Upper lobe of right lung (tissue), 1 donor: ENCODE data around the gene INPP4B. TPM values are rescaled to one million over a fixed set of nuclear protein-coding genes. Genes with fewer than 3 reads are reported as not detected.
A peak's percentile ranks its signal among the peaks of the same experiment; 100 is the strongest.
"Not testable (repeated sequence)": the region's sequence is repeated elsewhere in the genome, so short reads cannot be mapped to it uniquely, and the experiment has no call there.

Source experiments
- ATAC-seq: fragments of 200-7000 bp; cut with Tn5 transposase; one replicate; pipeline ENCODE4 v1.9.1; 2020; ENCODE audit warnings: mild to moderate bottlenecking, moderate library complexity
- DNase-seq: peaks from one replicate; pipeline ENCODE4 v3.0.0-alpha.2; 2020
- H3K27ac ChIP-seq: fragments of 200-600 bp; one replicate; pipeline ENCODE4 v1.8.0; 2022
- H3K27me3 ChIP-seq: fragments of 200-600 bp; one replicate; pipeline ENCODE4 v1.8.0; 2022; ENCODE audit warnings: mild to moderate bottlenecking
- H3K36me3 ChIP-seq: fragments of 200-600 bp; one replicate; pipeline ENCODE4 v1.8.0; 2022
- H3K4me1 ChIP-seq: fragments of 200-600 bp; one replicate; pipeline ENCODE4 v1.8.0; 2022
- H3K4me3 ChIP-seq: fragments of 200-600 bp; one replicate; pipeline ENCODE4 v1.8.0; 2022; ENCODE audit warnings: mild to moderate bottlenecking
- H3K9me3 ChIP-seq: fragments of 200-600 bp; one replicate; pipeline ENCODE4 v1.8.0; 2022
- intact Hi-C: fragments of 100-400 bp; cut with DNase I; formaldehyde crosslinking; loops from one replicate; pipeline ENCODE4 v1.11.0; 2022
- total RNA-seq: library from RNA; stranded (reverse); fragmentation: NEBNext Ultra II Directional; extraction: Animal tissue kit (Norgen Biotek cat#: 25700); gene quantifications from one replicate; pipeline ENCODE4 v1.2.1, GENCODE V29; 2021
- TF ChIP-seq, protein P1 (sequence below): fragments of 200-600 bp; IDR thresholded peaks from one replicate; pipeline ENCODE4 v1.8.0; 2022; ENCODE audit warnings: antibody characterized with exemption
- donor health status: DM: no; HTN: yes; CAD: no; lungs with severe emphysema.

INPP4B gene
- total RNA-seq, 1 donor from 2014 or later, result 20.7 TPM

DNA sequence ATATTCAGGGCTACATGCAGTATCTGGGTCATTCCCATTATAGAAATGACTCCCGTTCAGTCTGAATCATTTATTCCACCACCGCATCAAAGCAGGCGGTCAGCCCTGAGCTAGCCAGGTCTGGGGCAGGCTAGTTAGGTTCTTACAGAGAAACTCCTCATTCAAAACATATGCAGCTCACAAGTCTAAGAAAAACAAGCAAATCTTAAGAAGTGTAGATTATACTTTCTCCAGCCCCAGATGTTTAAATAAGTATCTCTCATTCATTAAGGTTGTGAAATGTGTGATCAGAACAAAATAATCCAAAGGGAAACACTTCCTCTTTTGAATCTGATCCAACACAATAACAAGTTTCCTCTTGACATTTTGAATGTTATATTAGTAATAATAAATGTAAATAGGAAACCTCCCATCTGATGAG is 441.9 kb downstream of the INPP4B start:
- Histone ChIP-seq H3K27me3 (no peaks in the 10 kb centered on the region), H3K36me3 (no peaks in the 10 kb centered on the region), H3K27ac (peak overlapping the region; percentile 12), H3K4me1 (peaks cover 13% of the 10 kb centered on the region), H3K4me3 (peak overlapping the region; percentile 50), H3K9me3 (no peaks in the 10 kb centered on the region)
- ATAC-seq (no peak), DNase-seq (no peak)
- intact Hi-C loops, result no loop called here
- TF ChIP-seq, protein P1, sequence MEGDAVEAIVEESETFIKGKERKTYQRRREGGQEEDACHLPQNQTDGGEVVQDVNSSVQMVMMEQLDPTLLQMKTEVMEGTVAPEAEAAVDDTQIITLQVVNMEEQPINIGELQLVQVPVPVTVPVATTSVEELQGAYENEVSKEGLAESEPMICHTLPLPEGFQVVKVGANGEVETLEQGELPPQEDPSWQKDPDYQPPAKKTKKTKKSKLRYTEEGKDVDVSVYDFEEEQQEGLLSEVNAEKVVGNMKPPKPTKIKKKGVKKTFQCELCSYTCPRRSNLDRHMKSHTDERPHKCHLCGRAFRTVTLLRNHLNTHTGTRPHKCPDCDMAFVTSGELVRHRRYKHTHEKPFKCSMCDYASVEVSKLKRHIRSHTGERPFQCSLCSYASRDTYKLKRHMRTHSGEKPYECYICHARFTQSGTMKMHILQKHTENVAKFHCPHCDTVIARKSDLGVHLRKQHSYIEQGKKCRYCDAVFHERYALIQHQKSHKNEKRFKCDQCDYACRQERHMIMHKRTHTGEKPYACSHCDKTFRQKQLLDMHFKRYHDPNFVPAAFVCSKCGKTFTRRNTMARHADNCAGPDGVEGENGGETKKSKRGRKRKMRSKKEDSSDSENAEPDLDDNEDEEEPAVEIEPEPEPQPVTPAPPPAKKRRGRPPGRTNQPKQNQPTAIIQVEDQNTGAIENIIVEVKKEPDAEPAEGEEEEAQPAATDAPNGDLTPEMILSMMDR, result no peak

DNA sequence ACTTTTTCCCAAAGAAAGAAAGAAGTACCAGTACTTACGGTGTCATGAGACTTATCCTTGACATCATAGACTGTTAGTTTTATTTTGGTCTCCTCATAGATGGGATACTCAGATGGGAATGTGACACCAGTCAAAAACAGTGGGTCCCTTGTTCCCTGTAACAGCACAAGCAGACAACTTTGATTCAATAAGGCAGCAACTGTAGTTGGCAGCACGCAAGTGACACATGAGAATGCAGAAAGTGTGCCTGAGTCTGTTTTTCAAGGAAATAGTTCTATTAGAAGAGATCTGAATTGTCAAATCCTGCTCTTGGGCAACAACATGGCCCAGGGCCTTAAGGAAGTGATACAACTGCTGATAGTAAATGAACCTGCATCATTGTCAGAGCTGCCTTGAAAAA is 443.2 kb downstream of the INPP4B start:
- DNase-seq (no peak), ATAC-seq (no peak)
- intact Hi-C loops, result no loop called here
- Histone ChIP-seq H3K4me3 (peak overlapping the region; percentile 20), H3K4me1 (peaks cover 13% of the 10 kb centered on the region), H3K9me3 (no peaks in the 10 kb centered on the region), H3K36me3 (no peaks in the 10 kb centered on the region), H3K27ac (peak overlapping the region; percentile 3), H3K27me3 (no peaks in the 10 kb centered on the region)
- TF ChIP-seq, protein P1, result no peak

DNA sequence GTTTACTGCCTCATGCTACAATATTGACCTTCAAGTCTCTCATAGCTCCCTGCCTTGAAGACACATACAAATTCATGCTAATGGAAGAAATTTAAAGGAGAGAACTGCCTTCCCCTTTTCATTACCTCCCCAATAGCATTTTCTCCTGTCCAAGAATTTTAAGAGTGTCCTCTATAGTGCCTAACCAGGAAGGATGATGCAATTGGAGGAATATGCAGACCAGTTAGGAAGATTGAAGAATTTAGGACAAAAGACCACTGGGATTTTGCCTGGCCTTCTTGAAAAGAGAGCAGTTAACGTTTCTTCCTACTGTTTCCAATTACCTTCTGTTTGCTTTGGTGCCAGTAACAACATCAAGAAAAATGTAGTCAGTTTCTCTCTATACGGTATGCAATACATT is 443.9 kb downstream of the INPP4B start:
- peaks cover 13% of the 10 kb centered on the region for H3K4me1 ChIP-seq
- H3K36me3 ChIP-seq, result no peaks in the 10 kb centered on the region
- no peaks in the 10 kb centered on the region for H3K27me3 ChIP-seq
- intact Hi-C loops, result no loop called here
- no peak overlapping the region for H3K4me3 ChIP-seq
- TF ChIP-seq, protein P1, result no peak
- ATAC-seq (no peak), DNase-seq (no peak)
- H3K27ac ChIP-seq, result peak overlapping the region; percentile 37
- no peaks in the 10 kb centered on the region for H3K9me3 ChIP-seq

GRCh38 chr4:142397364-142397991 is 448.6 kb downstream of the INPP4B start:
- H3K27me3 ChIP-seq, H3K9me3 ChIP-seq, H3K4me1 ChIP-seq, DNase-seq, H3K36me3 ChIP-seq, H3K4me3 ChIP-seq, H3K27ac ChIP-seq, ATAC-seq, intact Hi-C loops: not testable (repeated sequence)

DNA sequence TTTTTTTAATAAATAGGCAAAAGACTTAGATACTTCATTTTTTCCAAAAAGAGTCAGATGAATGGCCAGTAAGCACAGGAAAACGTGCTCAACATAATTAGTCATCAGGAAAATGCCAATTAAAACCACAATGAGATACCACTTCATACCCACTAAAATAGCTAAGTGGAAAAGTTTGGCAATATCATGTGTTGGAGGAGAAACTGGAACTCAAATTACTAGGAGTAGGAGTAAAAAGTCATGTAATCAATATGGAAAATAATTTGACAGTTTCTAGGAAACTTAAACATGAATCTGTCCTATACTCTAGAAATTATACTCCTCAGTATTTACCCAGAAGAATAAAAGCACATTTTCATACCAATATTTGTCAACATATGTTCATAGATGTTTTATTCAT is 449.8 kb downstream of the INPP4B start:
- Histone ChIP-seq H3K36me3 (no peaks in the 10 kb centered on the region), H3K9me3 (no peaks in the 10 kb centered on the region), H3K27ac (no peak overlapping the region), H3K4me3 (no peak overlapping the region), H3K4me1 (no peaks in the 10 kb centered on the region), H3K27me3 (no peaks in the 10 kb centered on the region)
- TF ChIP-seq, protein P1, result no peak
- intact Hi-C loops, result no loop called here
- no peak for DNase-seq
- ATAC-seq, result no peak

- Histone ChIP-seq H3K36me3 (no peaks in the 10 kb centered on the region), H3K4me3 (no peak overlapping the region), H3K9me3 (no peaks in the 10 kb centered on the region), H3K27ac (no peak overlapping the region), H3K27me3 (no peaks in the 10 kb centered on the region), H3K4me1 (no peaks in the 10 kb centered on the region)
- intact Hi-C loops, result no loop called here
- TF ChIP-seq, protein P1, result no peak
- no peak for DNase-seq
- ATAC-seq, result no peak
These were observed 453.0 kb downstream of the INPP4B start for GRCh38 chr4:142393127-142393526.
